Measurements from ENCODE around the gene YWHAQ. TPM values are rescaled to one million over a fixed set of nuclear protein-coding genes. Genes with fewer than 3 reads are reported as not detected.

The YWHAQ gene
- 100 to 1,000 TPM; 346 to 454 (median 391) TPM for polyA plus RNA-seq (ENCODE audit: insufficient read depth in 1 of 5, insufficient read length in 5 of 5, low replicate concordance in 1 of 5)
- long read RNA-seq, donor 1, transcript YWHAQ-202 (5 exons, 2,216 nt): minor isoform, 31 of 165 reads
- long read RNA-seq, donor 1, transcript YWHAQ-201 (6 exons, 2,208 nt): major isoform, 98 of 165 reads
- long read RNA-seq, donor 1, partial matches to known transcripts: 35 of 165 reads
- long read RNA-seq, donor 1, other reads (novel, unspliced or antisense): 0 of 165 reads
- long read RNA-seq, donor 2, transcript YWHAQ-201 (6 exons, 2,208 nt): major isoform, 63 of 91 reads
- long read RNA-seq, donor 2, transcript YWHAQ-202 (5 exons, 2,216 nt): minor isoform, 21 of 91 reads
- long read RNA-seq, donor 2, partial matches to known transcripts: 7 of 91 reads
- long read RNA-seq, donor 2, other reads (novel, unspliced or antisense): 0 of 91 reads
- long read RNA-seq, donor 3, transcript YWHAQ-201 (6 exons, 2,208 nt): major isoform, 67 of 102 reads
- long read RNA-seq, donor 3, transcript YWHAQ-202 (5 exons, 2,216 nt): minor isoform, 25 of 102 reads
- long read RNA-seq, donor 3, partial matches to known transcripts: 10 of 102 reads
- long read RNA-seq, donor 3, other reads (novel, unspliced or antisense): 0 of 102 reads
- long read RNA-seq, donor 4, transcript YWHAQ-202 (5 exons, 2,216 nt): minor isoform, 14 of 56 reads
- long read RNA-seq, donor 4, transcript YWHAQ-201 (6 exons, 2,208 nt): major isoform, 42 of 56 reads
- long read RNA-seq, donor 4, partial matches to known transcripts: 0 of 56 reads
- long read RNA-seq, donor 4, other reads (novel, unspliced or antisense): 0 of 56 reads
- long read RNA-seq, donor 5, transcript YWHAQ-202 (5 exons, 2,216 nt): minor isoform, 29 of 169 reads
- long read RNA-seq, donor 5, transcript YWHAQ-201 (6 exons, 2,208 nt): major isoform, 97 of 169 reads
- long read RNA-seq, donor 5, partial matches to known transcripts: 43 of 169 reads
- long read RNA-seq, donor 5, other reads (novel, unspliced or antisense): 0 of 169 reads
- long read RNA-seq, donor 6, transcript YWHAQ-202 (5 exons, 2,216 nt): minor isoform, 26 of 227 reads
- long read RNA-seq, donor 6, transcript YWHAQ-201 (6 exons, 2,208 nt): major isoform, 119 of 227 reads
- long read RNA-seq, donor 6, partial matches to known transcripts: 82 of 227 reads
- long read RNA-seq, donor 6, other reads (novel, unspliced or antisense): 0 of 227 reads
- long read RNA-seq, donor 7, transcript YWHAQ-201 (6 exons, 2,208 nt): major isoform, 101 of 140 reads
- long read RNA-seq, donor 7, transcript YWHAQ-202 (5 exons, 2,216 nt): minor isoform, 25 of 140 reads
- long read RNA-seq, donor 7, partial matches to known transcripts: 14 of 140 reads
- long read RNA-seq, donor 7, other reads (novel, unspliced or antisense): 0 of 140 reads
- long read RNA-seq, donor 8, transcript YWHAQ-201 (6 exons, 2,208 nt): major isoform, 23 of 38 reads
- long read RNA-seq, donor 8, transcript YWHAQ-202 (5 exons, 2,216 nt): minor isoform, 15 of 38 reads
- long read RNA-seq, donor 8, partial matches to known transcripts: 0 of 38 reads
- long read RNA-seq, donor 8, other reads (novel, unspliced or antisense): 0 of 38 reads

GRCh38 chr2:9630736-9631552 is at the start of gene YWHAQ:
YWHAQ (minus strand) TSS chr2:9630997; CDS start chr2:9630452, 545 bp downstream.
- peak; percentile 99 to 100 for DNase-seq

GRCh38 chr2:9680082-9680481 is 49.3 kb upstream of the YWHAQ start:
- DNase-seq: no peak

- no peak for DNase-seq
Measured at GRCh38 chr2:9679218-9679617, 48.4 kb upstream of the YWHAQ start.

GRCh38 chr2:9678544-9678943 is 47.7 kb upstream of the YWHAQ start:
- no peak for DNase-seq

- DNase-seq: no peak
Measured at GRCh38 chr2:9675415-9676351, 44.9 kb upstream of the YWHAQ start.

- DNase-seq: no peak
Measured at GRCh38 chr2:9674891-9675414, 44.2 kb upstream of the YWHAQ start.

GRCh38 chr2:9673914-9674481 is 43.2 kb upstream of the YWHAQ start:
- DNase-seq: no peak

GRCh38 chr2:9668687-9669345 is 38.0 kb upstream of the YWHAQ start:
- peak; percentile 22 to 25 for DNase-seq

- no peak for DNase-seq
Measured at GRCh38 chr2:9667826-9668225, 37.0 kb upstream of the YWHAQ start.

GRCh38 chr2:9666306-9666705 is 35.5 kb upstream of the YWHAQ start:
- no peak for DNase-seq

- no peak for DNase-seq
Measured at GRCh38 chr2:9665898-9666297, 35.1 kb upstream of the YWHAQ start.

GRCh38 chr2:9664365-9664764 is 33.6 kb upstream of the YWHAQ start:
- DNase-seq: no peak

GRCh38 chr2:9663008-9663879 is 32.4 kb upstream of the YWHAQ start:
- no peak for DNase-seq

GRCh38 chr2:9661261-9661660 is 30.5 kb upstream of the YWHAQ start:
- no peak for DNase-seq

GRCh38 chr2:9660781-9661180 is 30.0 kb upstream of the YWHAQ start:
- DNase-seq: no peak

- no peak for DNase-seq
Measured at GRCh38 chr2:9660154-9660553, 29.4 kb upstream of the YWHAQ start.

GRCh38 chr2:9658972-9659371 is 28.2 kb upstream of the YWHAQ start:
- no peak for DNase-seq

Data from right lung (tissue), 10 donors.